Stimulated activated CD8-positive, alpha-beta memory T cell treated with anti-CD3 and anti-CD28 coated beads, Interleukin-4, amount 100 ng/mL, for 1 hour (primary cell): ENCODE measurements around the gene FOXN4.
"Not testable (repeated sequence)": the region's sequence is repeated elsewhere in the genome, so short reads cannot be mapped to it uniquely, and the experiment has no call there.

Experiments
- DNase-seq, 2 donors: peaks; one replicate each; pipeline ENCODE4 v3.0.0-alpha.2; 2020; ENCODE audit warnings: low read depth in 2 of 2, low spot score in 1 of 2

The FOXN4 gene, protein sequence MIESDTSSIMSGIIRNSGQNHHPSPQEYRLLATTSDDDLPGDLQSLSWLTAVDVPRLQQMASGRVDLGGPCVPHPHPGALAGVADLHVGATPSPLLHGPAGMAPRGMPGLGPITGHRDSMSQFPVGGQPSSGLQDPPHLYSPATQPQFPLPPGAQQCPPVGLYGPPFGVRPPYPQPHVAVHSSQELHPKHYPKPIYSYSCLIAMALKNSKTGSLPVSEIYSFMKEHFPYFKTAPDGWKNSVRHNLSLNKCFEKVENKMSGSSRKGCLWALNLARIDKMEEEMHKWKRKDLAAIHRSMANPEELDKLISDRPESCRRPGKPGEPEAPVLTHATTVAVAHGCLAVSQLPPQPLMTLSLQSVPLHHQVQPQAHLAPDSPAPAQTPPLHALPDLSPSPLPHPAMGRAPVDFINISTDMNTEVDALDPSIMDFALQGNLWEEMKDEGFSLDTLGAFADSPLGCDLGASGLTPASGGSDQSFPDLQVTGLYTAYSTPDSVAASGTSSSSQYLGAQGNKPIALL

GRCh38 chr12:109308534-109309380, at the start of gene FOXN4:
FOXN4 (minus strand) TSS chr12:109309284; CDS start chr12:109308321, 963 bp downstream.
- DNase-seq = no peak

DNA sequence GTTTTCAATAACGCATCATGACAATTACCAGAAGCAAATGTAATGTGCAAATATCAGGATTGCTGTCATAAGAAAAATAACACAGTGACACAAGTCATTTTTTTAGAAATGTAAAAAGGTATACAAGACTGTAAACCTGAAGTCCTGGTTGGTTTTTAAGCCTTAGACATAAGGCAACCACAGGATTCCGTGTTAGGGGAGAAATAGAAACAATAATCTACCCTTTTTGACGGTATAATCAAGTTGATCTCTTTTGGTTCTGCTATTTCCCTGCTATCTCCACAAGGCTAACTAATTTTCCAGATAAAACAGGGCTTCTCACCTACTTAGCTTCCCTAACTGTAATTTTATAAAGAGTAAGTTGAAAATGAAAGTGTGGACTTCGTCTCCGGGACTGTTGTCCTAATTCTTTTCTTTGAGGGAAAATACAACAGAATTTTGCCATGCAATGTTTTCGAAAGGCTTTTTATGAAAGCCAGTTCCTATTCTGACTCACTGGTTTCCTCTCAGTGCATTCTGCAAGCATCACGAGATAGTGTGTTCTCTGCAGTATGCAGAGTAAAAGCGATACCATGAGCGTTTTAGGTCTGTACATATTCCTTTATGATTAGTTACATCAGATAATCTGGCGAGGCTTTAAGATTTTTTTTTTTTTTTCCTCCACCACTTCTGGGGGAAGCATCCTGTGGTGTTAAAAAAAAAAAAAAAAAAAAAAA, 49.2 kb upstream of the FOXN4 start:
- DNase-seq = no peak

DNA sequence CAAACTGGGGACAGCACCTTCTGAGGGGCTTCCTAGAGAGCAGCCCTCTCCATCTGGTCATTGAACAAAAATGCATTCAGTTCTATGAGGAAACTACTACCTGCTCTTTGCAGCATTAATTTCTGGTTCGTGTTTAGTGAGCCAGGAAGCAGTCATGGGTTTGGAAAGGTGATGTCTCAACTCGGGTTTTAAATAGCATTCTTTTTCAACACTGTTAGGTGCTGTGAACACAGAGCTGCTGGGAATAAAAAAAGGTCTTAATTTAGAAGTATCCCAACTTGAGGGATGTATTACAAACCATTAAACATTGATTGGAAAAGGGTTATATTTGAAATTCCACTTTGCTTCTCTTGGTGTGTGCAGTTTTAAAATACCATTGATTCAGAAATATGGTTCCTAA, 47.9 kb upstream of the FOXN4 start:
- DNase-seq = no peak

GRCh38 chr12:109356577-109356976, 47.5 kb upstream of the FOXN4 start:
- no peak for DNase-seq

GRCh38 chr12:109352184-109352583, 43.1 kb upstream of the FOXN4 start:
- DNase-seq = no peak

DNA sequence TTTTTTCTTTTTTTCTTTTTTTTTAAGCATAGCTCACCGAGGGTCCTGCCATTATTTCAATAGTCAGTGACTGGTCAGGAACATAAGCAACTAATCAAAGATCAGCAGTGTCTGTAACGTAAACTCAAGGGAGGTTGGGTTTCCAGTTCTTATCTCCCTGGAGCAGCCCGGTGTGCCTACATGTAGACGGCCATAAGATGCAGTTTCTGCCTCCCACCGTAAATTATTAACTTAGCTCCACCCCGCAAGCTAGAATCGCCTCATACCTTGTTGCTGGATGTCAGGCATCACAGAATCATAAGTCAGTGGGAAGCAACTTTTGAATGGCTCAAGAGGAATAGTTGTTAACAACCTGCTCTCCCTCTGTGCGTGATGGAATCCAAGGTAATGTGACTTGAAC, 38.5 kb upstream of the FOXN4 start, which contains the start of gene MYO1H:
Gene MYO1H (plus strand): TSS at position 312 of the 400 bp plus-strand sequence. CDS start 61 bp downstream, at position 373.
- DNase-seq = no peak

GRCh38 chr12:109346920-109347319, 37.8 kb upstream of the FOXN4 start:
- no peak for DNase-seq

- no peak for DNase-seq
Measured at GRCh38 chr12:109345428-109345827, 36.3 kb upstream of the FOXN4 start.

GRCh38 chr12:109343677-109344076, 34.6 kb upstream of the FOXN4 start:
- DNase-seq = no peak

DNA sequence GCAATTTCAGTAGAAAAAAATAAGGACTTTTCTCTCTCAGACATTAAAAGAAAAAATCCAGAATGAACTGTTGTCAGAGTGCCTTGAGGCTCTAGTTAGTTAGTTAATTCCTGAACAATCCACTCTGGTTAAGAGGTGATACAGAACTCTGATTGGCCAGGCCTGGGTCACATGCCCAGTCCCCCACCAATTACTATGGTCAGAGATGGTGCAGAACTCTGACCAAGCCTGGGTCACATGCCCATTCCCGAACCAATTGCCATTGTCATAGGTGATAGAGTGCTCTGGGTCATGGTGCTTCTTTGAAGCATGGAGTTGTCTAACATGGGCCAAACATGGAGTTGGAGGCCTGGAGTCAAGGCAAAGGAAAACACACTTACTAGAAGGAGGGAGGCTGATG, 27.5 kb upstream of the FOXN4 start:
- DNase-seq = no peak

GRCh38 chr12:109334887-109335286, 25.8 kb upstream of the FOXN4 start:
- DNase-seq = no peak

GRCh38 chr12:109331301-109331952, 22.3 kb upstream of the FOXN4 start:
- DNase-seq = no peak

DNA sequence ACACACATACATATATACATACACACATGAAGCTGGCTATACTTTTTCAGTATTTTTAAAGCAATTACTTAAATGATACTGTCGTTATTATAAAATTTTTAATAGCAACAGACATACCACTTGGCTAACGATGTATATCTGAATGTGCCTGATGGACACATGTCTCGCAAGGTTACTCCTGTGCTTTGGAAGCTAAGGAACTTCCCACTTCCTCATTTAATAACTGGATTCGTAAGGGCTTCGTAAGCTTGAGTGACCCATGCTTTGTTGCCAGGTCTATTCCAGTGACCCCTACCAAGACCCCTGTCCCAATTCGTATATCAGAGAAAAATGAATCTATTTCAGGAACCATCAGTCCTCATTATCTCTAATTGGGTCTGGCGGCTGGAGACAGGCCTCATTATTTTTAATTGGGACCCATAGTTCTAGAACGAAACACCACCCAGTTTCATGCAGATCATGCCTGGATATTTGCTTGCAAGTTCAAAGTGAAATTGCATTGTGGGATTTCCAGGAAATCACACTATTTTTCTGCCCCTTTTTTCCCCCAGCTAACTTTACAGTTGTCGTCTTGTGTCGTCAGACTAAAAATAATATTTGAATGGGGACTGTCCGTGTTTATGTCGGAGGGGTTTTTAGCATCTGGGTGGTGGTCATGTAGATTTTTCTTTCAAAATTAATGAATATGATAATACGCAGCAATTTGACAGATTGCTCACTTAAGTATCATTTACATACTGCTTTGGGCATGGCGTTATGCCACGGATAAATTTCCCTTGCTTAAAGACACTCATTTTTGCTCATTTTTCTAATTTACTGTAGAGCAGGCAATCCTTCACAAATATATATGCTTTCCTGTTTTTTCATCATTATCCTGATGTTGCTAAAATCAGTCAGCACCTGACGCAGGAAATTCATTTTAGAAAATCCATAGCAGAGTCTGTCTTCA, 21.5 kb upstream of the FOXN4 start:
- DNase-seq = no peak

- no peak for DNase-seq
Measured at GRCh38 chr12:109329686-109330085, 20.6 kb upstream of the FOXN4 start.

- no peak for DNase-seq
Measured at GRCh38 chr12:109329003-109329402, 19.9 kb upstream of the FOXN4 start.

DNA sequence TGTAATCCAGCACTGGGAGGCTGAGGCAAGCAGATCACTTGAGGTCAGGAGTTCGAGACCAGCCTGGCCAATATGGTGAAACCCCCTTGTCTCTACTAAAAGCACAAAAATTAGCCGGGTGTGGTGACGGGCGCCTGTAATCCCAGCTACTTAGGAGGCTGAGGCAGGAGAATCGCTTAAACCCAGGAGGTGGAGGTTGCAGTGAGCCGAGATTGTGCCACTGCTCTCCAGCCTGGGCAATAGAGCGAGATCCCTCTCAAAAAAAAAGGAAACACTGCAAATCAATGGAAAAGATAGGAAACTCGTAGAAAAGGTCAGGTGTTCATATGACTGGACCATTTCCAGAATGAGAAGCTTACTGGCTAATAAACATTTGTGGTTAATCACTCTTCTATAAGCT, 12.2 kb upstream of the FOXN4 start:
- DNase-seq = not testable (repeated sequence)

GRCh38 chr12:109310247-109311125, 1.4 kb upstream of the FOXN4 start:
- DNase-seq = no peak

- no peak for DNase-seq
Measured at GRCh38 chr12:109309381-109310246, 530 bp upstream of the FOXN4 start.
